ENCODE results near the gene RANBP6.

The RANBP6 gene

GRCh38 chr9:6054280-6055099, 39.1 kb upstream of the RANBP6 start:
- ATAC-seq (ENCODE audit: low read depth) = peak; percentile 68

GRCh38 chr9:6052293-6052919, 37.0 kb upstream of the RANBP6 start:
- Histone ChIP-seq H3K36me3 (ENCODE audit: low read depth) (no peaks in the 10 kb centered on the region), H3K27me3 (ENCODE audit: insufficient read depth, poor library complexity, severe bottlenecking) (no peaks in the 10 kb centered on the region), H3K4me1 (ENCODE audit: insufficient read depth, poor library complexity, severe bottlenecking) (peaks cover 9% of the 10 kb centered on the region), H3K9me3 (ENCODE audit: severe bottlenecking) (no peaks in the 10 kb centered on the region), H3K4me3 (ENCODE audit: severe bottlenecking) (no peak overlapping the region), H3K27ac (ENCODE audit: poor library complexity, severe bottlenecking) (no peak overlapping the region)
- TF ChIP-seq CTCF (IDR thresholded peaks at IDR 0.05; ENCODE audit: poor library complexity, severe bottlenecking) = no peak
- DNase-seq (ENCODE audit: low spot score) = no peak
- ATAC-seq (ENCODE audit: low read depth) = peak; percentile 80

More at GRCh38 chr9:6054280-6055099, 39.1 kb upstream of the RANBP6 start:
- Histone ChIP-seq H3K36me3 (ENCODE audit: low read depth) (no peaks in the 10 kb centered on the region), H3K9me3 (ENCODE audit: severe bottlenecking) (no peaks in the 10 kb centered on the region), H3K4me3 (ENCODE audit: severe bottlenecking) (no peak overlapping the region), H3K27me3 (ENCODE audit: insufficient read depth, poor library complexity, severe bottlenecking) (no peaks in the 10 kb centered on the region), H3K4me1 (ENCODE audit: insufficient read depth, poor library complexity, severe bottlenecking) (peaks cover 9% of the 10 kb centered on the region), H3K27ac (ENCODE audit: poor library complexity, severe bottlenecking) (no peak overlapping the region)
- no peak for TF ChIP-seq CTCF (IDR thresholded peaks at IDR 0.05; ENCODE audit: poor library complexity, severe bottlenecking)
- no peak for DNase-seq (ENCODE audit: low spot score)

GRCh38 chr9:6051511-6051950, 36.1 kb upstream of the RANBP6 start:
- ATAC-seq (ENCODE audit: low read depth) = no peak
- no peak overlapping the region for H3K4me3 ChIP-seq (ENCODE audit: severe bottlenecking)

GRCh38 chr9:6049798-6050197, 34.4 kb upstream of the RANBP6 start:
- H3K4me3 ChIP-seq (ENCODE audit: severe bottlenecking) = no peak overlapping the region
- no peak for DNase-seq (ENCODE audit: low spot score)
- H3K36me3 ChIP-seq (ENCODE audit: low read depth) = no peaks in the 10 kb centered on the region
- no peak for ATAC-seq (ENCODE audit: low read depth)
- TF ChIP-seq CTCF (IDR thresholded peaks at IDR 0.05; ENCODE audit: poor library complexity, severe bottlenecking) = peak; percentile 8
- no peak overlapping the region for H3K27ac ChIP-seq (ENCODE audit: poor library complexity, severe bottlenecking)
- H3K4me1 ChIP-seq (ENCODE audit: insufficient read depth, poor library complexity, severe bottlenecking) = peaks cover 5% of the 10 kb centered on the region
- no peaks in the 10 kb centered on the region for H3K27me3 ChIP-seq (ENCODE audit: insufficient read depth, poor library complexity, severe bottlenecking)
- H3K9me3 ChIP-seq (ENCODE audit: severe bottlenecking) = no peaks in the 10 kb centered on the region

More at GRCh38 chr9:6051511-6051950, 36.1 kb upstream of the RANBP6 start:
- no peak for DNase-seq (ENCODE audit: low spot score)
- no peaks in the 10 kb centered on the region for H3K9me3 ChIP-seq (ENCODE audit: severe bottlenecking)
- H3K36me3 ChIP-seq (ENCODE audit: low read depth) = no peaks in the 10 kb centered on the region
- H3K27ac ChIP-seq (ENCODE audit: poor library complexity, severe bottlenecking) = no peak overlapping the region
- H3K4me1 ChIP-seq (ENCODE audit: insufficient read depth, poor library complexity, severe bottlenecking) = peaks cover 9% of the 10 kb centered on the region
- H3K27me3 ChIP-seq (ENCODE audit: insufficient read depth, poor library complexity, severe bottlenecking) = no peaks in the 10 kb centered on the region
- TF ChIP-seq CTCF (IDR thresholded peaks at IDR 0.05; ENCODE audit: poor library complexity, severe bottlenecking) = no peak
